Activated gamma-delta T cell treated with anti-CD3 and anti-CD28 coated beads, Interleukin-2, amount 50 U/mL, for 16 hours (primary cell): Measurements from ENCODE around the gene MTFR2.

ENCODE experiments used
- DNase-seq: peaks from one replicate; pipeline ENCODE4 v3.0.0-alpha.2; 2020; ENCODE audit warnings: low read depth

Gene MTFR2

DNA sequence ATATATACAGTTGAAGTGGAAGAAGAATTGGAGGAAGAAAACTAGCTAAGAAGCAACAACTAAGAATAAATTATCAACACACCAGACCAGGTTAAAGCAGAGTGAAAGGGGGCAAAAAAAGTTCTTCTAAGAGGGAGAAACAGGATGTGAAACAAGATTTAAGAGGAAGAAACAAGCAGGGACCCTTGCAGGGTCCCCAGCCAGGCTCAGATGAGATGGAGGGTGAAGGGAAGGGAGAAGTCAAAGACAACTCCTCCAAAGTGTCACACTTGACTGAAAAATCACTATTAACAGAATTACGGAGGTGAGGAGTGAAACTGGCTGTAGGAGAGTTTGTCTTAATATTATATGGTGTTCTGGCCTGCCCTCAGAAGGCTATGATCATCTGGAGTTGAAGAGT, 65.4 kb downstream of the MTFR2 start:
- no peak for DNase-seq

DNA sequence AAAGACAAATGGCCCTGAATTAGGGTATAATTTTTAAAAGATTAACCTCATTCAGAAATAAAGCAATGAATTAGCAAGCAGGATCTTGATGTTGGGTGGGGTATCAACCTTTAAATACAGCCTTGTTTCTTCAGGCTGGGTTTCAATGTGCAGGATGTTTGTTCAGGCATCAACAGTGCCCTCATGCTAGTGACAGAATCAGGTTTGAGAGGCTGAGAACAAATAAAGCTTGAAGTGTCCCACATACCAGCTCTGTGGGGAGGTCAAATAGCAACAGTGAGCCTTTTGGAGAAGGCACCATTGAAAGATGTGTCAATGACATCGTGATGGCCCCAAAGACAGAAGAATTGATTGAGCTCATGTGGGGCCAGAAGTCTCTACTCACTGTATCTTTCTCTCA, 68.2 kb downstream of the MTFR2 start:
- DNase-seq: no peak

DNA sequence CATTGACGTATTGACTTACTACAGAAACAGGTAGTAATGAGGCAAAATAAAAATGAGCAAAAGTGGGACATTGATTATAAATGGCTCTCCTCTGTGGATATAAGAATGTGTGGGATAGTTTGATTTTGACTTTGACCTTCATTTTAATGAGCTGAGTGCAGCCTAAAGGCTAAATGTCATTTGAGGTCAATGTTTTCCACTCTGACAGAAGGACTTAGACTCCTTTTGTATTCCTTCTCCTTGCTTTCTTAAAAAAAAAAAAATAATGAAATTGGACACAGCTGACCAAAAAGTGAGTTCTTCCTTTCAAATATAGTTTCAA, 68.6 kb downstream of the MTFR2 start:
- DNase-seq: no peak
